ENCODE data around the gene USP17L15.
"Not testable (repeated sequence)": the region's sequence is repeated elsewhere in the genome, so short reads cannot be mapped to it uniquely, and the experiment has no call there.

Gene USP17L15

DNA sequence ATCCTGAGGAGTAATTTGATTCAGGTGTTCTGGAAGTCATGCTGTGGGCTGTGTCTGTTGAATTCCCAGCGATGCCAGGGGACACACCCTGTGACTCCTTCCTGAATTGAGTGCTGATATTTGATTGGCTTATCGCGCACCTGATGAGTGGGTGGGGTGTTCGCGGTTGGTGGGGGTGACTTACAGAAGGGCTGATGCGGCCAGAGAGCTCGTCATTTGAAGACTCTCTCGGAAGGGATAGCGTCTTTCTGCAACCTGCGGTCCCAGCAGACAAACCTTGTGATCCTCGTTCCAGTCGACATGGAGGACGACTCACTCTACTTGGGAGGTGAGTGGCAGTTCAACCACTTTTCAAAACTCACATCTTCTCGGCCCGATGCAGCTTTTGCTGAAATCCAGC lies at the start of gene USP17L15:
Gene USP17L15 (plus strand): TSS at position 301 of the 400 bp plus-strand sequence. CDS start 0 bp downstream, at position 301.
- DNase-seq (ENCODE audit: low read depth in 2 of 2, low spot score in 1 of 2): not testable (repeated sequence)

DNA sequence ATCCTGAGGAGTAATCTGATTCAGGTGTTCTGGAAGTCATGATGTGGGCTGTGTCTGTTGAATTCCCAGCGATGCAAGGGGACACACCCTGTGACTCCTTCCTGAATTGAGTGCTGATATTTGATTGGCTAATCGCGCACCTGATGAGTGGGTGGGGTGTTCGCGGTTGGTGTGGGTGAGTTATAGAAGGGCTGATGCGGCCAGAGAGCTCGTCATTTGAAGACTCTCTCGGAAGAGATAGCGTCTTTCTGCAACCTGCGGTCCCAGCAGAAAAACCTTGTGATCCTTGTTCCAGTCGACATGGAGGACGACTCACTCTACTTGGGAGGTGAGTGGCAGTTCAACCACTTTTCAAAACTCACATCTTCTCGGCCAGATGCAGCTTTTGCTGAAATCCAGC lies 23.8 kb upstream of the USP17L15 start, which contains the start of gene USP17L10:
Gene USP17L10 (plus strand): TSS at position 301 of the 400 bp plus-strand sequence. CDS start 0 bp downstream, at position 301.
- not testable (repeated sequence) for DNase-seq (ENCODE audit: low read depth in 2 of 2, low spot score in 1 of 2)

DNA sequence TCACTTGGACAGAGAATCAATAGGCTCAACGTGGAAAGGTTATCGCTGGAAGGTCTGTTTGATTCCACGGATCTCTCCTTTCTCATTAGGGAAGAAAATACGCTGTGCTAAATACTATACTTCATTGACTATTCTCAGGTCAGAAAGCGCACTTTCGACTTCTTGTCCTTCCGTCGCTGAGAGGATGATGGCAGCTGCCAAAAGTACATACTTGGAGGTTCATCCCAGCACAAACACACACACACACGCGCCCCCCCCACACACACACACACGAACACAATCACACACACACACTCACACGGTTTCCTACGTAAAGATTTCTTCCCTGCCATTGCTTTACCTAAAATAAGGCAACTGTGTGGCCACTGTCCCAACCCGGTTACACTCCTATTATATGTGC lies 19.5 kb upstream of the USP17L15 start:
- not testable (repeated sequence) for DNase-seq (ENCODE audit: low read depth in 2 of 2, low spot score in 1 of 2)

DNA sequence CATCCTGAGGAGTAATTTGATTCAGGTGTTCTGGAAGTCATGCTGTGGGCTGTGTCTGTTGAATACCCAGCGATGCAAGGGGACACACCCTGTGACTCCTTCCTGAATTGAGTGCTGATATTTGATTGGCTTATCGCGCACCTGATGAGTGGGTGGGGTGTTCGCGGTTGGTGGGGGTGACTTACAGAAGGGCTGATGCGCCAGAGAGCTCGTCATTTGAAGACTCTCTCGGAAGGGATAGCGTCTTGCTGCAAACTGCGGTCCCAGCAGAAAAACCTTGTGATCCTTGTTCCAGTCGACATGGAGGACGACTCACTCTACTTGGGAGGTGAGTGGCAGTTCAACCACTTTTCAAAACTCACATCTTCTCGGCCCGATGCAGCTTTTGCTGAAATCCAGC lies 19.1 kb upstream of the USP17L15 start, which contains the start of gene USP17L11:
Gene USP17L11 (plus strand): TSS at position 301 of the 400 bp plus-strand sequence. CDS start 0 bp downstream, at position 301.
- DNase-seq (ENCODE audit: low read depth in 2 of 2, low spot score in 1 of 2): not testable (repeated sequence)

- not testable (repeated sequence) for DNase-seq (ENCODE audit: low read depth in 2 of 2, low spot score in 1 of 2)
These were observed 14.3 kb upstream of the USP17L15 start, which contains the start of gene USP17L12 for GRCh38 chr4:9219852-9220251. Gene USP17L12, plus strand, starts transcription at chr4:9220152. Its CDS starts 0 bp downstream, at chr4:9220152.

GRCh38 chr4:9224596-9224995 lies 9.6 kb upstream of the USP17L15 start, which contains the start of gene USP17L13:
Gene USP17L13, plus strand, starts transcription at chr4:9224896. Its CDS starts 0 bp downstream, at chr4:9224896.
- DNase-seq (ENCODE audit: low read depth in 2 of 2, low spot score in 1 of 2): not testable (repeated sequence)

- not testable (repeated sequence) for DNase-seq (ENCODE audit: low read depth in 2 of 2, low spot score in 1 of 2)
These were observed 3.9 kb upstream of the USP17L15 start for GRCh38 chr4:9230249-9230648.

DNA sequence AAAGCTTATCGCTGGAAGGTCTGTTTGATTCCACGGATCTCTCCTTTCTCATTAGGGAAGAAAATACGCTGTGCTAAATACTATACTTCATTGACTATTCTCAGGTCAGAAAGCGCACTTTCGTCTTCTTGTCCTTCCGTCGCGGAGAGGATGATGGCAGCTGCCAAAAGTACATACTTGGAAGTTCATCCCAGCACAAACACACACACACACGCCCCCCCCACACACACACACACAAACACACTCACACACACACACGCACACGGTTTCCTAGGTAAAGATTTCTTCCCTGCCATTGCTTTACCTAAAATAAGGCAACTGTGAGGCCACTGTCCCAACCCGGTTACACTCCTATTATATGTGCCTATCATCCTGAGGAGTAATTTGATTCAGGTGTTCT lies 4.3 kb downstream of the USP17L15 start:
- DNase-seq (ENCODE audit: low read depth in 2 of 2, low spot score in 1 of 2): not testable (repeated sequence)

DNA sequence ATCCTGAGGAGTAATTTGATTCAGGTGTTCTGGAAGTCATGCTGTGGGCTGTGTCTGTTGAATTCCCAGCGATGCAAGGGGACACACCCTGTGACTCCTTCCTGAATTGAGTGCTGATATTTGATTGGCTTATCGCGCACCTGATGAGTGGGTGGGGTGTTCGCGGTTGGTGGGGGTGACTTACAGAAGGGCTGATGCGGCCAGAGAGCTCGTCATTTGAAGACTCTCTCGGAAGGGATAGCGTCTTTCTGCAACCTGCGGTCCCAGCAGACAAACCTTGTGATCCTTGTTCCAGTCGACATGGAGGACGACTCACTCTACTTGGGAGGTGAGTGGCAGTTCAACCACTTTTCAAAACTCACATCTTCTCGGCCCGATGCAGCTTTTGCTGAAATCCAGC lies 9.4 kb downstream of the USP17L15 start, which contains the start of gene USP17L17:
Gene USP17L17 (plus strand): TSS at position 301 of the 400 bp plus-strand sequence. CDS start 0 bp downstream, at position 301.
- not testable (repeated sequence) for DNase-seq (ENCODE audit: low read depth in 2 of 2, low spot score in 1 of 2)

DNA sequence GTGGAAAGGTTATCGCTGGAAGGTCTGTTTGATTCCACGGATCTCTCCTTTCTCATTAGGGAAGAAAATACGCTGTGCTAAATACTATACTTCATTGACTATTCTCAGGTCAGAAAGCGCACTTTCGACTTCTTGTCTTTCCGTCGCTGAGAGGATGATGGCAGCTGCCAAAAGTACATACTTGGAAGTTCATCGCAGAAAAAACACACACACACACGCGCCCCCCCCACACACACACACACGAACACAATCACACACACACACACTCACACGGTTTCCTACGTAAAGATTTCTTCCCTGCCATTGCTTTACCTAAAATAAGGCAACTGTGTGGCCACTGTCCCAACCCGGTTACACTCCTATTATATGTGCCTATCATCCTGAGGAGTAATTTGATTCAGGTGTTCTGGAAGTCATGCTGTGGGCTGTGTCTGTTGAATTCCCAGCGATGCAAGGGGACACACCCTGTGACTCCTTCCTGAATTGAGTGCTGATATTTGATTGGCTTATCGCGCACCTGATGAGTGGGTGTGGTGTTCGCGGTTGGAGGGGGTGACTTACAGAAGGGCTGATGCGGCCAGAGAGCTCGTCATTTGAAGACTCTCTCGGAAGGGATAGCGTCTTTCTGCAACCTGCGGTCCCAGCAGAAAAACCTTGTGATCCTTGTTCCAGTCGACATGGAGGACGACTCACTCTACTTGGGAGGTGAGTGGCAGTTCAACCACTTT lies 13.9 kb downstream of the USP17L15 start, which contains the start of gene USP17L18:
Gene USP17L18 (plus strand): TSS at position 678 of the 728 bp plus-strand sequence. CDS start 0 bp downstream, at position 678.
- not testable (repeated sequence) for DNase-seq (ENCODE audit: low read depth in 2 of 2, low spot score in 1 of 2)

DNA sequence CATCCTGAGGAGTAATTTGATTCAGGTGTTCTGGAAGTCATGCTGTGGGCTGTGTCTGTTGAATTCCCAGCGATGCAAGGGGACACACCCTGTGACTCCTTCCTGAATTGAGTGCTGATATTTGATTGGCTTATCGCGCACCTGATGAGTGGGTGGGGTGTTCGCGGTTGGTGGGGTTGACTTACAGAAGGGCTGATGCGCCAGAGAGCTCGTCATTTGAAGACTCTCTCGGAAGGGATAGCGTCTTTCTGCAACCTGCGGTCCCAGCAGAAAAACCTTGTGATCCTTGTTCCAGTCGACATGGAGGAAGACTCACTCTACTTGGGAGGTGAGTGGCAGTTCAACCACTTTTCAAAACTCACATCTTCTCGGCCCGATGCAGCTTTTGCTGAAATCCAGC lies 18.9 kb downstream of the USP17L15 start, which contains the start of gene USP17L19:
Gene USP17L19 (plus strand): TSS at position 301 of the 400 bp plus-strand sequence. CDS start 0 bp downstream, at position 301.
- DNase-seq (ENCODE audit: low read depth in 2 of 2, low spot score in 1 of 2): not testable (repeated sequence)

DNA sequence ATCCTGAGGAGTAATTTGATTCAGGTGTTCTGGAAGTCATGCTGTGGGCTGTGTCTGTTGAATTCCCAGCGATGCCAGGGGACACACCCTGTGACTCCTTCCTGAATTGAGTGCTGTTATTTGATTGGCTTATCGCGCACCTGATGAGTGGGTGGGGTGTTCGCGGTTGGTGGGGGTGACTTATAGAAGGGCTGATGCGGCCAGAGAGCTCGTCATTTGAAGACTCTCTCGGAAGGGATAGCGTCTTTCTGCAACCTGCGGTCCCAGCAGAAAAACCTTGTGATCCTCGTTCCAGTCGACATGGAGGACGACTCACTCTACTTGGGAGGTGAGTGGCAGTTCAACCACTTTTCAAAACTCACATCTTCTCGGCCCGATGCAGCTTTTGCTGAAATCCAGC lies 23.6 kb downstream of the USP17L15 start, which contains the start of gene USP17L20:
Gene USP17L20 (plus strand): TSS at position 301 of the 400 bp plus-strand sequence. CDS start 0 bp downstream, at position 301.
- DNase-seq (ENCODE audit: low read depth in 2 of 2, low spot score in 1 of 2): not testable (repeated sequence)

- DNase-seq (ENCODE audit: low read depth in 2 of 2, low spot score in 1 of 2): not testable (repeated sequence)
These were observed 28.4 kb downstream of the USP17L15 start, which contains the start of gene USP17L21 for GRCh38 chr4:9262572-9262971. Gene USP17L21, plus strand, starts transcription at chr4:9262872. Its CDS starts 0 bp downstream, at chr4:9262872.

GRCh38 chr4:9267319-9267718 lies 33.1 kb downstream of the USP17L15 start, which contains the start of gene USP17L22:
Gene USP17L22, plus strand, starts transcription at chr4:9267619. Its CDS starts 0 bp downstream, at chr4:9267619.
- not testable (repeated sequence) for DNase-seq (ENCODE audit: low read depth in 2 of 2, low spot score in 1 of 2)

DNA sequence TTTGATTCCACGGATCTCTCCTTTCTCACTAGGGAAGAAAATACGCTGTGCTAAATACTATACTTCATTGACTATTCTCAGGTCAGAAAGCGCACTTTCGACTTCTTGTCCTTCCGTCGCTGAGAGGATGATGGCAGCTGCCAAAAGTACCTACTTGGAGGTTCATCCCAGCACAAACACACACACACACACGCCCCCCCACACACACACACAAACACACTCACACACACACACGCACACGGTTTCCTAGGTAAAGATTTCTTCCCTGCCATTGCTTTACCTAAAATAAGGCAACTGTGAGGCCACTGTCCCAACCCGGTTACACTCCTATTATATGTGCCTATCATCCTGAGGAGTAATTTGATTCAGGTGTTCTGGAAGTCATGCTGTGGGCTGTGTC lies 37.5 kb downstream of the USP17L15 start:
- DNase-seq (ENCODE audit: low read depth in 2 of 2, low spot score in 1 of 2): not testable (repeated sequence)
